GM12801 (cell line): Measurements from ENCODE around the gene MICOS13.

Source experiments
- TF ChIP-seq, protein P1 (sequence below): IDR thresholded peaks from one replicate; pipeline ENCODE4 v1.5.1; 2011; ENCODE audit warnings: control low read depth; ENCODE audit not compliant: insufficient read length; ENCODE audit errors: extremely low read depth

MICOS13 gene

DNA sequence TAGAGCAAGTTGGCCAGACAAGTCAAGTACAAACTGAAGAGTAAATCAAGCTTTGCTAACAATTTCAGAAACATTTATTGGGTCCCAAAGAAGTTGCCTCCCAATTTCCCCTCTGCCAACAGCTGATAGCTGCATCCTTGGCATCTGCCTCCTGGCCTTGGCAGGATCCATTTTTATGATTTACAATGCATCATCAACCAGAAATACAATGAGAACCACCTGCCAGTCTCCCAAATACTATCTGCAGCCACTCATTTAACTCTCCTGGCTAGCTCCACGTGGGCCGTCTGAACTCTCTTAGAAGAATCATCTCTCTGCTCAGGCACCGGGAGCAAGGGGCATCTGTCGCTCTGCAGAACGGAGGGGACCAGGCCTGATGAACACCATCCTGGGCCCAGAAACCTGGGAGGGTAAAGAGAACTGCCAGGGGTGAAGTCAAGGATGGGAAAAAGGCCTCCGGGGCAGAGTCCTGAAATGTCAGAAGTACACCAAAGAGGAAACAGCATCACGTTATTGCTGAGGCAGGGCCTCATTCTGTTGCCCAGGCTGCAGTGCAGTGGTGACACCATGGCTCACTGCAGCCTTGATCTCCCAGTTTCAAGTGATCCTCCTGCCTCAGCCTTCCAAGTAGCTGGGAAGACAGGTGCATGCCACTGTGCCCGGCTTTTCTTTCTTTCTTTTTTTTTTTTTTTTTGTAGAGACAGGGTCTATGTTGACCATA lies 37.1 kb upstream of the MICOS13 start:
- TF ChIP-seq, protein P1, sequence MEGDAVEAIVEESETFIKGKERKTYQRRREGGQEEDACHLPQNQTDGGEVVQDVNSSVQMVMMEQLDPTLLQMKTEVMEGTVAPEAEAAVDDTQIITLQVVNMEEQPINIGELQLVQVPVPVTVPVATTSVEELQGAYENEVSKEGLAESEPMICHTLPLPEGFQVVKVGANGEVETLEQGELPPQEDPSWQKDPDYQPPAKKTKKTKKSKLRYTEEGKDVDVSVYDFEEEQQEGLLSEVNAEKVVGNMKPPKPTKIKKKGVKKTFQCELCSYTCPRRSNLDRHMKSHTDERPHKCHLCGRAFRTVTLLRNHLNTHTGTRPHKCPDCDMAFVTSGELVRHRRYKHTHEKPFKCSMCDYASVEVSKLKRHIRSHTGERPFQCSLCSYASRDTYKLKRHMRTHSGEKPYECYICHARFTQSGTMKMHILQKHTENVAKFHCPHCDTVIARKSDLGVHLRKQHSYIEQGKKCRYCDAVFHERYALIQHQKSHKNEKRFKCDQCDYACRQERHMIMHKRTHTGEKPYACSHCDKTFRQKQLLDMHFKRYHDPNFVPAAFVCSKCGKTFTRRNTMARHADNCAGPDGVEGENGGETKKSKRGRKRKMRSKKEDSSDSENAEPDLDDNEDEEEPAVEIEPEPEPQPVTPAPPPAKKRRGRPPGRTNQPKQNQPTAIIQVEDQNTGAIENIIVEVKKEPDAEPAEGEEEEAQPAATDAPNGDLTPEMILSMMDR, result no peak

DNA sequence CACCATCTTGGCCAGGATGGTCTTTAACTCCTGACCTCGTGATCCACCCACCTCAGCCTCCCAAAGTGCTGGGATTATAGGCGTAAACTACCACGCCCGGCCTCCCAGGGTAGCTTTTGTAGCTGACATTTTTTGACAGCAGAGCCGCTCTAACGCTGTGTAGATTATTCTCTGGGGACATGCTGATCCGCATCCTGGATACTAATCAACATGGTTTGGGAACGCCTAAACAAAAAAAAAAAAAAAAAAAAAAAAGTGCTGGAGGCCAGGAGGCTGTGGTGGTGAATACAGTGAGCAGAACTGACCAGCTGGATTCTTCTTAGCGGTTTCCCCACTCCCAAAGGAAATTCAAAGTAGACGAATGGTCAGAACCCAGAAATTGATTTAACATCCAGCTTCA lies 34.5 kb upstream of the MICOS13 start:
- TF ChIP-seq, protein P1, result no peak

DNA sequence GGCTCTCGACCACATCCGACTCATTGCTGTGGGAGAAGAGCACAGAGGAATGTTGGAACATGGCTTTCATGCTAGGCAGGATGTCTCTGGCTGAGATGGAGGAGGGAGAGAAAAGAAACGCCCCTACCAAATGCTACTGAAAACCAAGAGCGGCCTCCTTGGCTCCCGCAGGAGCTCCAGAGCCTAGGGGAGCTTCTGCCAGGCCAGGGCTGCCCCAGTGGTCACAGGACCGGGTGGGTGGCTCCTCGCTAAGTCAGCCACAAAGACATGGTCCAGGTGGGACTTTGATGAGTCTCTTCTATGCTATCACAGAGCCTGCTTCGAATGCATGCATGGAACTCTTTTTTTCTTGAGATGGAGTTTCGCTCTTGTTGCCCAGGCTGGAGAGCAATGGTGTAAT lies 32.9 kb upstream of the MICOS13 start:
- TF ChIP-seq, protein P1, result no peak

DNA sequence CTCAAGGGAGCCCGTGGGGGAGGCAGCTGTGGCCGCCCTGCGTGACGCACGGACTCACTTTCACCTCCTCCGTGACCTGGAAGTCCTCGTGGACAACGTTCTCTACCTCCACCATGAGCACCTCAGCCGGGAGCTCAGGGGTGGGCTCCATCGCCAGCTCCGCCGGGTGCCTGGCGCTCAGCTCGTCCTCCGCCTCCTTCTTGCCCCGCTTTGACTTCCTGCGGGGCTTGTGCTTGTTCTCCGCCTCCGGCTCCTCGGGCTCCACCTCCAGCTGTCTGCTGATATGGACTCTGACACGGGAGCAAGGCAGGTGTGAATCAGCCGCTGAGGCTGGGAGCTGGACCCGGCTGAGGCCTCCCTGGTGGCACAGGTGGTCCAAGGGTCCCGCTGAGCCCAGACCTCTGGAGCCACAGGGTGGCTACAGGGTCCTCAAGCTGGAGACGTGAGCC lies 31.4 kb upstream of the MICOS13 start:
- TF ChIP-seq, protein P1, result no peak

DNA sequence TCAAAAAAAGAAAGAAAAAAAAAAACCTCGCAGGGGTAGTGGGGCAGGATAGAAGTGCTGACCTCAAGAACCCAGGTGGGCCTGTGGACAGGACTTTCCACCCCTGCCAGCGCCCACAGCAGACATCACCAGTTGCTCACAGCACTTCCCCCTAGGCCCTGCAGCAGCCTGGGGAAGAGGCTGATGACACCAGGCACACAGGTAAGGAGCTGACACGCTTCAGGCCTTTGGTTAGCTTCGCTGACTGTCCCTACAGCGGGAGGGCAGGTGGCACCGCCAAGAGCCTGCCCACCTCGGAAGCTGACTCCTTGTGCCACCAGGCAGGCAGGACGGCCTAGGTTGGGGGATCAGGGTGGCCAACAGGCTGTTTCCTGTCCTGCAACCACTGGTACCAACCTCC lies 30.7 kb upstream of the MICOS13 start:
- TF ChIP-seq, protein P1, result no peak

DNA sequence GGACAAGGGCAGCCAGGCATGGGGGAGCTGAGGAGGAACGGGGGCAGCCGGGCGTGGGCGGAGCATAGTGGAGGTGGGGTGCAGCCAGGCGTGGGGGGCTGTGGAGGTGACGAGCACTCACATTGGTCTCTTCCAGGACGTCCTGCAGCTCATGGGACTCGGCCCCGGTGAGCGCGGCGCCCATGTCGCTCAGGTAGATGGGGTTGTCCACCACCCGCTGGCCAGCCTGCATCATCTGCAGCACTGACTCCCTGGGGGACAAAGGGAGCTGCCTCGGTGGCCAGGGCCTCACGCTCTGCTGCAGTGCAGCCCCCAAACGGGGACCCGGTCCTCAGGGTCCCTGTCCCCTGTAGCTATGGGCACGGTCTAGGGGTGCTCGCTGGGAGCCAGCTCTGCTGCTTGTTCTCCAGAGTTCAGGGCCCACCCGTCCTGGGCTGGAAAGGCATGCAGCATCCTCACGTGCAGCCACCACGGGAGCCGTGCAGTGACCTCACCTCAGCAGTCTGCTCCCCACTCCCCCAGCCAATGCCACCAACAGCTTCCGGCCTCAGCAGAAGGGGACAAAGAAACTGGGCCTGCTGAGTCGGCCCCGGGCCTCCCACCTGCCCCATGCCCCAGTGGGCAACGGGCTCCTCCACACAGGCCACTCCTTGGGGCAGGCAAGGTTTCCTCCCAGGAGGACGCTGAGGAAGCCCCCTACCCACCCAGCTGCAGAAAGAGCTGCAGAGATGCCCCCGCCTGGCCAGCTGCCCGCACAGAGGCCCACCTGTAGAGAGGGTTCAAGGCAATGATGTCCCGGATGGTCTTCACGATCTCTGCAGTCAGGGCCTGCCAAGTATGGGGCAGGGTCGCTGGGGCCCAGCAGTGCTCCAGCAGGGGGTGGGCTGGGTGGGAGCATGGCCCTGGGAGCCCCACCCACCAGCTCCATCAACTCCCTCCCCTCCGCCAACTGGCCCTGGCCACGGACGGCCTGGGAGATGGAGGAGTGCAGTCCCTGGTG lies 27.6 kb upstream of the MICOS13 start:
- TF ChIP-seq, protein P1, result no peak

DNA sequence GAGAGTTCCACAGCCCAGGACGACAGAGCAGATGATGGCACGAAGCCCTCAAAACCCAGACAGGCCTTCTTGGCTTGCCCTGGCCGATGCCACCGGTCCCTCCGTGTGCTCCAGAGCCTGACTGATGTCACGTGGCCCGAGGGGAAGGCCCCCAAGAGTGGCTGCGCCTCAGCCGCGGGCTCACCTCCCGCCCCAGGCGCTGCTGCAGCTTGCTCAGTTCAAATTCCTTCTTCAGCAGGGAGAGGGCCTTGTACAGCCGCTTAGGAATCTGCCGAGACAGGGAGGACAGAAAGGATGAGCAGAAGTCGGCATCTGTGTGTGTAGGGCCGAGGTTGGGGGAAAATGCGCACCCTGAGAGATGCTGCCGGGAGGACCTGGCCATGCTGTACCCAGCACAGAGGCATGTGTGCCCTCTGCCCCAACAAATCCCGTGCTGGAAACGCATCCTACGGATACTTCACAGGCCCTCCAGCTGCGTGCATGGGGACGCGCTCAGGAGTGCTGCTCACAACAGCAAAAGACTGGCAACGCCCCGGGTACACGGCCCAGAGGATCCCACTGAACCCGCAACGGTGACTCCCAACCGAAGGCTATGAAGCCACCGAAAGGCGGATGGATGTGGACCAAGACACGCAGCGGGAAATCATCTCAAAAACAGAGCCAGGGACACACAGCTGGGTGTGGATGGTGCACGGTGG lies 26.7 kb upstream of the MICOS13 start:
- TF ChIP-seq, protein P1, result no peak
